D341Med (cell line): Measurements from ENCODE around the gene TAS2R43.
"Not testable (repeated sequence)": the region's sequence is repeated elsewhere in the genome, so short reads cannot be mapped to it uniquely, and the experiment has no call there.

Experiments
- DNase-seq: peaks from one replicate; pipeline ENCODE4 v3.0.0; 2012; ENCODE audit warnings: low spot score

TAS2R43 gene, protein sequence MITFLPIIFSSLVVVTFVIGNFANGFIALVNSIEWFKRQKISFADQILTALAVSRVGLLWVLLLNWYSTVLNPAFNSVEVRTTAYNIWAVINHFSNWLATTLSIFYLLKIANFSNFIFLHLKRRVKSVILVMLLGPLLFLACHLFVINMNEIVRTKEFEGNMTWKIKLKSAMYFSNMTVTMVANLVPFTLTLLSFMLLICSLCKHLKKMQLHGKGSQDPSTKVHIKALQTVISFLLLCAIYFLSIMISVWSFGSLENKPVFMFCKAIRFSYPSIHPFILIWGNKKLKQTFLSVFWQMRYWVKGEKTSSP

DNA sequence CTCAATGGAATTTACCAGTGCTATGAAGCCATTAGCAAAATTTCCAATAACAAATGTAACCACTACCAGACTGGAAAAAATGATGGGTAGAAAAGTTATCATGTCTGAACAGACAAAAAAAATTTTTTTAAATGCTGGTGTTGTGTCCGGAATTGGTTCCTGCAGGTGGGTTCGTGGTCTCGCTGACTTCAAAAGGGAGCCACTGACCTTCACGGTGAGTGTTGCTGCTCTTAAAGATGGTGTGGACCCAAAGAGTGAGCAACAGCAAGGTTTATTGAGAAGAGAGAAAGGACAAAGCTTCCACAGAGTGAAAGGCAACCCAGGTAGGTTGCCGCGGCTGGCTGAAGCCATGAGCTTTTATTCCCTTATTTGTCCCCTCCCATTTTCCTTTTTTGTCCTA, at the start of gene TAS2R43:
TAS2R43 (minus strand) TSS at position 186 of the 400 bp plus-strand sequence; CDS start at position 102, 84 bp downstream.
- no peak for DNase-seq

DNA sequence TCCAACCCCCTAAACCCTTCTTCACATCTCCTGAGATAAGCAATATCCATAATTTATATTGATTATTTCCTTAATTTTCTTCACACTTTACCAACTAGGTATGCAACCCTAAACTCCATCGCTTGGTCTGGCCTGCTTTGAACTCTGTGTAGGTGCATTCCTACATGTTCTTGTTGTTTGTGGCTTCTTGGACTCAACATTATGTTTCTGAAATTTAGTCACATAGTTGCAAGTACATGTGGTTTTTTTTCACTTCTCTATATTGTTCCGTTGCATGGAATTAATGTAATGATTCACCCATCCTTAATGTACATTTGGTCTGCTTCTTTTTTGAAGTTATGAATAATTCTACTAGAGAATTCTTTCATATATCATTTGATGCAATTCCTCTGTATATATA, 44.0 kb upstream of the TAS2R43 start:
- DNase-seq = no peak

DNA sequence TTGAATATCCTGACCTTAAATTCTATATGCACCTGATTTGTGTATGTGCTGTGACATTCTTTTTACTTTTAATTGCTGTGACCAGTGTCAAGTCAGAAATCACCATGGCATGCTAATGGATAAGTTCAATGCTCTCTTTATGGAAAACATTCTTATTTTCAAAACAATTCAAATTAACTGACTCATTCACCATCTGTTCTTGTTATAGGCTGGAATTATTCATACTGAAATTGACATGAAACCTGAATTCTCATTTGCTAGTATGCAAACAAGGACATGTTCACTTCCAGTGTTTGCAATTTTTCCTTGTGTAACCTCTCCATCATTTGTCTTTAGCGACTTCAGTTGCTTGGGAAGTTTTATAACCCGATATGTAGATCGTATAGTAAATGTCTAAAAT, 42.2 kb upstream of the TAS2R43 start, which contains the start of gene TAS2R30:
TAS2R30 (minus strand) TSS at position 340 of the 400 bp plus-strand sequence. CDS start 400 bp downstream, outside the sequence.
- no peak for DNase-seq

DNA sequence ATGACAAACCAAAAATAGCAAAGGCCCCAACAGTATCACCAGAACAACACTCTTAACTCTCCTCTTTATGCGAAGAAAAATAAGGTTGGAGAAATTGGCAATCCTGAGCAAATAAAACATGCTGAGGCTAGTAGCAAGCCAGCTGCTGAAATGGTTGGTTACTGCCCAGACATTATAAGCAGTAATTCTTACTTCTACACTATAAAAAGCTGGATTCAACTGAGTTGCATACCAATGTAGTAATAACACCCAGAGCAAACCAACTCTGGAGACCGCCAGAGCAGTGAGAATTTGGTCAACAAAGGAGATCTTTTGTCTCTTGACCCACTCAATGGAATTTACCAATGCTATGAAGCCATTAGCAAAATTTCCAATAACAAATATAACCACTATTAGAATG, 41.7 kb upstream of the TAS2R43 start:
- no peak for DNase-seq

DNA sequence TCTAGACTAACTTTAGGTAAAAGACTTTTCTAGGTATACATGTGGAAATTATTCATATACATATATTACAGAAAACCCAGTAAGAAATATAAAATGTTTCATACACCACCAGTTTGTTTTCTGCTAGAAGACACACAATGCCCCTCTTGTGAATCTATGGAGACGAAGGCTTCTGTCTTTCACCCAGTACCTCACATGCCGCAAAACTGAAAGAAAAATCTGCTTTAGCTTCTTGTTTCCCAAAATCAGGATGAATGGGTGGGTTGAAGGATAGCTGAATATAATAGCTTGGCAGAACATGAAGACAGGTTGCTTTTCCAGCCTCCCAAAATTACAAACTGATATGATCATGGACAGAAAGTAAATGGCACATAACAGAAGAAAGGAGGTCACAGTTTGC, 41.0 kb upstream of the TAS2R43 start:
- no peak for DNase-seq

DNA sequence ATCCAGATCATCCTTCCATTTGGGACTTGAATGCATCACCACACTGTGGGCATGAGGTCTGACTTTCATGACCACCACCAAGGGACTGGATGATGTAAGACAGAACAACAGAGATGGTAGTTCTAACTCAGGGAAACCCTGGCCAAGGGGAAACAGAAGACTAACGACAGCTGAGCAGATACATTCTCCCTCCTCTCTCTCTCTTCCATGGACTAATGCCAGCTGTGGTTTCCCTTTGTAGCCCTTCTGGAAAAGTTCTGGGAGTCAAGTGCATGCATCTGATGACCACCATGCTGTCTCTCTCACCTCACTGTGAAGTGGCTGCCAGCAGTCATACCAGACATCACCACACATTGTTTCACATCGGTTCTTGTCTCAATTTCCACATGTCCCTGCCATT, 38.9 kb upstream of the TAS2R43 start:
- DNase-seq = no peak

DNA sequence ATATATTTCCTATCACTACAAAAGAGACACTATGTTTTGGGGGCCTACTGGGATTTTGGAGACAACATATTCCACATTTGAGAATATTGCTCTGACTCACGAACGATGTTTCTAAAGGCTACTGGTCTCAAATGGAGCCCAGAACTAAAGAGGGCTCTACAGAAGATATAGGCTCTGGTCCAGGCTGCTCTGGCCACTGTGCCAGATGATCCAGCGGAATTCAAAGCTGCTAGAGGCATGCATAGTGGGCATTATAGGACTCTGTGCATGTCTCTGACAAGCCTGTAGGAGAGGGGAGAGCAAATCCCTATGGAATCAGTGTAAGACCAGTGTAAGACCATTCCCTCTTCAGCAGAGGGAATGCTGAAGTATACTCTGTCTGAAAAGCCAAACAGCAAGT, 38.3 kb upstream of the TAS2R43 start:
- DNase-seq = no peak

DNA sequence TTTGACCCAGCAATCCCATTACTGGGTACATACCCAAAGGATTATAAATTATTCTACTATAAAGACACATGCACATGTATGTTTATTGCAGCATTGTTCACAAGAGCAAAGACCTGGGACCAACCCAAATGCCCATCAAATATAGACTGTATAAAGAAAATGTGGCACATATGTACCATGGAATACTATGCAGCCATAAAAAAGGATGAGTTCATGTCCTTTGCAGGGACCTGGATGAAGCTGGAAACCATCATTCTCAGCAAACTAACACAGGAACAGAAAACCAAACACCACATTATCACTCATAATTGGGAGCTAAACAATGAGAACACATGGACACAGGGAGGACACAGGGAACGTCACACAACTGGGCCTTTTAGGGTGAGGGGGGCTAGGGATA, 22.0 kb upstream of the TAS2R43 start:
- DNase-seq = not testable (repeated sequence)

DNA sequence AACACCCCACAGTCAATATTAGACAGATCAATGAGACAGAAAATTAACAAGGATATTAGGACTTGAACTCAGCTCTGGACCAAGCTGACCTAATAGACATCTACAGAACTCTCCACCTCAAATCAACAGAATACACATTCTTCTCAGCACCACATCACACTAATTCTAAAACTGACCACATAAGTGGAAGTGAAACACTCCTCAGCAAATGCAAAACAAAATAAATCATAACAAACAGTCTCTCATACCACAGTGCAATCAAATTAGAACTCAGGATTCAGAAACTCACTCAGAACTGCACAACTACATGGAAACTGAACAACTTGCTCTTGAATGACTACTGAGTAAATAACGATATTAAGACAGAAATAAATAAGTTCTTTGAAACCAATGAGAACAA, 19.1 kb upstream of the TAS2R43 start:
- DNase-seq = not testable (repeated sequence)

DNA sequence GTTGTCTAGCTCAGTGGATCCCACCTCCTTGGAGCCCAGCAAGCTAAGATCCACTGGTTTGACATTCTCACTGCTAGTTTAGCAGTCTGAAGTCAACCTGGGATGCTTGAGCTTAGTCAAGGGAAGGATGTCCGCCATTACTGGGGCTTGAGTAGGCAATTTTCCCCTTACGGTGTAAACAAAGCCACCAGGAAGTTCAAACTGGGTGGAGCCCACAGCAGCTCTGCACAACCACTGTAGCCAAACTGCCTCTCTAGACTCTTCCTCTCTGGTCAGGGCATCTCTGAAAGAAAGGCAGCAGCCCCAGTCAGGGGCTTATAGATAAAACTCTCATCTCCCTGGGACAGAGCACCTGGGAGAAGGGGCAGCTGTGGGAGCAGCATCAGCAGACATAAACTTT, 16.7 kb upstream of the TAS2R43 start:
- no peak for DNase-seq

DNA sequence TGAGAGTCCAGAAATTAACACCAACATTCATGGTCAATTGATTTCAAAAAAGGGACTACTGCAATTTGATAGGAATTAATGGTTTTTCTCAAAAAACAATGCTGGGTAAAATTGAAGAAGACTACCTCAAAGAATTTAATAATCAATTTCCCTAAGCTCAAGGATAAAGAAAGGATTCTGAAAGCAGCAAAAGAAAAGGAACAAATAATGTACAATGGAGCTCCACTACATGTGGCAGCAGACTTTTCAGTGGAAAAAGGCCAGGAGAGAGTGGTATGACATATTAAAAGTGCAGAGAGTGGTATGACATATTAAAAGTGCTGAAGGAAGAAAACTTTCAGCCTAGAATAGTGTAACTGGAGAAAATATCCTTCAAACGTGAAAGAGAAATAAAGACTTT, 15.6 kb upstream of the TAS2R43 start:
- DNase-seq = no peak

DNA sequence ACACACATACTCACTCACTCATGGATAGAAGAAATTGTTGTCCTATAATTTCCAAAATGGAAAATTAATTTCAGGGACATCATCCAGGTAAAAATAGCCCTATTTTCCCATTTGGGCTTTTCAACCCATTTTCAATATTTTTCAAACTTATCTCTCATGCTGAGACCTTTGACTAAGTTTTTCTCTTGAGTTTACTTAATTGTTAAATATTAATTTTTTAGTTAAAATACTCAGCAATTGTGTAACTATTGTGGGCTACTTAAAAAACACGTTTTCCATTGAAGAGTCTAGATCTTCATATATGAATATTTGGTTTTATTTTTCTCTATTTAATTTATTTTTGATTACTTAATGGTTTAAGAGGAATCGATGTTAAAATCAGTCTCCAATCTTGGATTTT, 14.2 kb upstream of the TAS2R43 start:
- DNase-seq = no peak

DNA sequence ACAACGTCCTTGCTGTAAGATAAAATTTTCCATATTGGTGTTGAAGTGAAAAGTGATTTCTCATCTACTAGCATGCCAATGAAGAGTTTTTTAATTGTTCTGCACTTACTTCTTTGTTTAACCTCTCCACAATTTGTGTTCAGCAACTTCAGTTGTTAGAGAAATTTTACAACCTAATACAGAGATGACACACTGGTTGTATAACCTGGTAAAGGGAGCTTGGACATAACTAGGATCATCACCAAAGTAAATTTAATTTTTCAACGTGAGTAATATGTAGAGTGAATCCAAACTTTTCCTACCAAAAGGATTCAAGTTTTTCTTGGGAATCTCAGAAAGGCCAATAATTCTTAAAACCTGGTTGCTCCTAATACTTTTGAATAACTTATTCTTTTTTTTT, 13.4 kb upstream of the TAS2R43 start:
- DNase-seq = no peak

DNA sequence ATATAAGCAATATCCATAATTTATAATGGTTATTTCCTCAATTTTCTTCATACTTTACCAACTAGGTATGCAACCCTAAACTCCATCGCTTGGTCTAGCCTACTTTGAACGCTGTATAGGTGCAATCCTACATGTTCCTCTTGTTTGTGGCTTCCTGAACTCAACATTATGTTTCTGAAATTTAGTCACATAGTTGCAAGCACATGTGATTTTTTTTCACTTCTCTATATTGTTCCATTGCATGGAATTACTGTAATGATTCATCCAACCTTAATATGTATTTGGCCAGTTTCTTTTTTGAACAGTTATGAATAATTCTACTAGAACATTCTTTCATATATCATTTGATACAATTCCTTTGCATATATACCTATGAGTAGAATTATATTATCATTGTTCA, 2.8 kb upstream of the TAS2R43 start:
- not testable (repeated sequence) for DNase-seq

DNA sequence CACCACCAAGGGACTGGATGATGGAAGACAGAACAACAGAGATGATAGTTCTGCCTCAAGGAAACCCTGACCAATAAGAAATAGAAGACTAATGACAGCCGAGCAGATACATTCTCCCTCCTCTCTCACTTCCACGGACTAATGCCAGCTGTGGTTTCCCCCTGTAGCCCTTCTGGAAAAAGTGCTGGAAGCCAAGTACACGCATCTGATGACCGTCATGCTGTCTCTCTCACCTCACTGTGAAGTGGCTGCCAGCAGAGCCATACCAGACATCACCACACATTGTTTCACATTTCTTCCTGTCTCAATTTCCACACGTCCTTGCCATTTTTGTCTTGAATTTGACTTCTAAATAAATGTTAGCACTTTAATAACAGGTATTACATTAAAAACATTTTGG, 2.9 kb downstream of the TAS2R43 start:
- no peak for DNase-seq

DNA sequence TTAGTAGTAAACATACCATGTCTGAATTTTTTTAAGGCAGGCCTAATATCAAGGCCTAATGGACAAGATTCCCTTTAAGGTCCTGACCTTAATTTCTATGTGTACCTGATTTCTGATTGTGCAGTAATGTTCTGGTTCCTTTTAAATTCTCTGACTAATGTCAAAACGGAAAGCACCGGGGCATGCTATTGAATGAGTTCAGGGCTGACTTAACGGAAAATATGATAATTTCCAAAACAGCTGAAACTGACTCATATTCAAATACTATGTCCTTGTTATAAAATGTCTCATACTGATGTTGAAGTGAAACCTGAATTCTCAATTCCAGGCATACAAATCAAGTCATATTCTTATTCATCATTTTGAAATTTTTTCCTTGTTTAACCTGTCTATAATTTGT, 6.7 kb downstream of the TAS2R43 start:
- no peak for DNase-seq

DNA sequence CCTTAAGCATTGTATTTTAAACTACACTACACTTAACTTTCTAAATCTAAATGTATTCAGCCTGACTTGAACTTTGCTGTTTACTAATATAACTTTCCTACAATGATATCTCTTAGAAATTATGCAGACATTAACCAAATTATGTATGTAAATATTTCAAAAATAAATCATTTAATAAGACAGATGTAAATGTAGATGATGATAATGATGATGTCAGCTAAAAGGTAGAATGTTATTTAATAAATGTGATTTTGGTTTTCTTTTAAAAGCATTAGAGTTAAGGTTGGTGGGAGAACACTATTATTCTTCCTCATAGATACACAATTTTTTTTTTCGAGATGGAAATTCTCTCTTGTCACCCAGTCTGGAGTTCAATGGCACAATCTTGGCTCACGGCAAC, 10.1 kb downstream of the TAS2R43 start:
- DNase-seq = no peak

DNA sequence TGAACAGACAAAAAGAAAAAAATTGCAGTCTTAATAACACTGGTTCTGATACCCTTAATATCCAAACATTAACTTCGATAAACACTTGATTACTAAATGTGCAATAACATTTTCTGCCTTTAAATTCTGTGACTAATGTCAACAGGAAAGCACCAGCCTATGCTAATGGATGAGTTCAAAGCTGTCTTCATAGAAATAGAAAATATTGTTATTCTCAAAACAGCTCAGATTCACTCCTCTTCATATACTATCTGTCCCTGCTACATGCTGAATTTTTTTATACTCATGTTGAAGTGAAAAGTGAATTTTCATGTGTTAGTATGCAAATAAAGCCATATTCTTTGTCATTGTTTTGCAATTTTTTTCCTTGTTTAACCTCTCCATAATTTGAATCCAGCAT, 13.9 kb downstream of the TAS2R43 start:
- DNase-seq = no peak

DNA sequence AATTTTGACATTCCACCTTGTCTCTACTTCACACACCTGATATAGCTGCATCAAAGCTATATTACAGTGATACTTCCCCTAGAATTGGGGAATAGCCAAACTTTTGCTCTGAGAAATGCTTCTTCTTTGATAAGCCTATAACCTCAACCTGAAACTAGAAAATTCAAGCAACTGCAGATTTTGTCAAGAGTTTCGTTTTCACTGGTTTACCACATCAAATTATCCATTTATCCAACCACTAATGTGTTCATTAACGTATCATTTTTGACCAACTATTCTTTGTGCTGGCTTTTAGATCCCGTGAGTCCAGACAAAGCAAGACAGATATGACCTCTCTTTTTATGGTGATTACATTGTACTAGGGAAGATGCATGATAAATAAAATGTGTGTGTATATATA, 16.5 kb downstream of the TAS2R43 start:
- no peak for DNase-seq

DNA sequence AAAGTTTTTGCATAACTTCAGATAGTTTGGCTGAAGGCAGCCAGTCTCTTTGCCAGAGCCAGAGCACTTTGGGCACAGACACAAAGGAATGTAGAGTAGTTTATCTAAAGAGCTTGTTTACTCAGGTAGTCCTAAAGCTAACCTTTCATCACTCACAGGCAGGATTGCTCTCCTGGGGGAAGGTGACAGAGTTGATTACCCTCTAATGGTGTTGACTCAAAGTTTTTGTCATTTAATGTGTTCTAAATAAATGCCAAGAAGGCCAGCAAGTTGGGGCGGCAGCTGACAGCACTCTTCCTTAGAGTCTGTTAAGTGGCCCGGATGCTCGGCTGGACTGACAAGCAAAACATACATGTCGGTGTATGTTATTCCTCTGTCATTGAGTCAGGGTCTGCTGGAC, 20.7 kb downstream of the TAS2R43 start:
- no peak for DNase-seq

DNA sequence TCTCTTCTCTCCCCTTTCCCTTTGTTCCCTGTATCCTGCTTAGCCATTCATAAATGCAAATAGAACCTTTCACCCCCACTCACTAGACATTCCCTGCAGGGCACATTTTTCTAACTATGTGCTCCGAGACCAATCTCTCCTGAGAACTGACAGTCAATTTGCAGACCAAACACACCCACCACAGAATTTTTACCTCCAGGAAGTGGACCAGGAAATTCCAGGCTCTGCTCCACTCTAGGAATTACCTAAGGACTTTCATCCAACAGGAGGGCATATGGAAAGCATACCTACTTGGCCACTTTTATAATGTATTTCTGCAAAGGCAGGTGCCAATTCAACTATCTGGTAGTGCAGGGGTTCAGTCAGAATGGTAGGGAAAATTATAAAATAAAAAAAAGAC, 21.1 kb downstream of the TAS2R43 start:
- no peak for DNase-seq

DNA sequence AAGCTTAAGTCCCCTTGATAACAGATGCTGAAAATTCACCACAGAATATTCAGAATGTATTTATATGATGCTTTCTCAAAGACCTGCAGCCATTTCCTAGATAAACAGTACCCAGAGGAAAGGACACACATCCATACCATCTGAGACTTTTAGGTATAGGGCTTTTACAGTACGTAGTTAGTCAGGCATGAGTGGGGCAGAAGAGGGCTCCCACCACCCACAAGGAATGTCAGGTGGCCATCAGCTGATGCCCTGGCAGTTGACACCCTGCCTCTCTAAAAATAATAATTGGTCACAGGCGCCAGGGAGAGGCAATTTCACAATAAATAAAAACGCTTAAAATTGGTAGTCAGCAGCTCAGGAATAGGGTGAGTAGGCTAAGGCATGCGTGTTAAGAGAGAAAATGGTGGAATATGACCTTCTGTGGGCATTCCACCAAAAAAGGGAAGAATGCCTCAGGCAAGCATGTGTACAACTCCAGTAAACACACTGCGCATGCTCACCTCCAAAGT, 22.2 kb downstream of the TAS2R43 start:
- DNase-seq = no peak

DNA sequence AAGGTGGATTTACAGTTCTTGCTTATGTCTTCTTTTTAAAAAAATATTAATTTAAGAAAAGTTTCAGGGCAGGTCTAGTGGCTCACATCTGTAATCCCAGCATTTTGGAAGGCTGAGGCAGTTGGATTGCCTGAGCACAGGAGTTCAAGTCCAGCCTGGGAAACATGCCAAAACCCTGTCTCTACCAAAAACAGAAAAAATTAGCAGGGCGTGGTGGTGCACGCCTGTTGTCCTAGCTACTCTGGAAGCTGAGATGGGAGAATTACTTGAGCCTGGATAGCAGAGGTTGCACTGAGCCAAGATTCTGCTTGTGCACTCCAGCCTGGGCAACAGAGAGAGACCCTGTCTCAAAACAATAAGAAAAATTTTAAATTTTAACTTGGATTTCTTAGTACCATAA, 24.6 kb downstream of the TAS2R43 start:
- DNase-seq = no peak

DNA sequence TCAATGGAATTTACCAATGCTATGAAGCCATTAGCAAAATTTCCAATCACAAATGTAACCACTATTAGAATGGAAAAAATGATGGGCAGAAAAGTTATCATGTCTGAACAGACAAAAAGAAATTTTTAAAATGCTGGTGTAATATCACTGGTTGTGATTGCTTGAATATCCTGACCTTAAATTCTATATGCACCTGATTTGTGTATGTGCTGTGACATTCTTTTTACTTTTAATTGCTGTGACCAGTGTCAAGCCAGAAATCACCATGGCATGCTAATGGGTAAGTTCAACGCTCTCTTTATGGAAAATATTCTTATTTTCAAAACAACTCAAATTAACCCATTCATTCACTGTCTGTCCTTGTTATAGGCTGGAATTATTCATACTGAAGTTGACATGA, 29.9 kb downstream of the TAS2R43 start, which contains the start of gene TAS2R46:
TAS2R46 (minus strand) TSS at position 101 of the 400 bp plus-strand sequence; CDS start at position 101, 0 bp downstream.
- not testable (repeated sequence) for DNase-seq
